Left lobe of liver (tissue), 2 donors: ENCODE results near the gene SIDT1. TPM values are rescaled to one million over a fixed set of nuclear protein-coding genes. Genes with fewer than 3 reads are reported as not detected.
"Not testable (repeated sequence)": the region's sequence is repeated elsewhere in the genome, so short reads cannot be mapped to it uniquely, and the experiment has no call there.

ENCODE experiments used
- ATAC-seq: fragments of 200-7000 bp; cut with Tn5 transposase; one replicate; pipeline ENCODE4 v1.9.1; 2020; ENCODE audit warnings: mild to moderate bottlenecking, moderate library complexity
- DNase-seq: peaks from one replicate; pipeline ENCODE4 v3.0.0-alpha.2; 2020; ENCODE audit warnings: low spot score
- total RNA-seq: library from RNA; stranded (reverse); gene quantifications from one replicate; pipeline ENCODE4 v1.2.1, GENCODE V29; 2021
- donor health status: DM: no; HTN: no; CAD: no; lungs with moderate emphysema.
- donor health status: DM: no; HTN: yes; CAD: no.

Gene SIDT1
- total RNA-seq, 1 donor from 2014 or later: 0.55 TPM

- DNase-seq (no peak), ATAC-seq (no peak)
Measured at GRCh38 chr3:113631573-113631972, 99.2 kb downstream of the SIDT1 start.

GRCh38 chr3:113634782-113635474 lies 102.6 kb downstream of the SIDT1 start:
- ATAC-seq: peak; percentile 81

GRCh38 chr3:113636034-113636433 lies 103.7 kb downstream of the SIDT1 start:
- not testable (repeated sequence) for ATAC-seq, DNase-seq

More at GRCh38 chr3:113634782-113635474, 102.6 kb downstream of the SIDT1 start:
- no peak for DNase-seq

GRCh38 chr3:113637756-113638155 lies 105.4 kb downstream of the SIDT1 start:
- ATAC-seq: no peak
- DNase-seq: no peak

GRCh38 chr3:113638910-113639309 lies 106.6 kb downstream of the SIDT1 start:
- DNase-seq: no peak
- ATAC-seq: no peak

- DNase-seq (no peak), ATAC-seq (no peak)
Measured at GRCh38 chr3:113643583-113643982, 111.2 kb downstream of the SIDT1 start.

GRCh38 chr3:113648524-113648923 lies 116.2 kb downstream of the SIDT1 start:
- ATAC-seq (no peak), DNase-seq (no peak)

GRCh38 chr3:113649174-113649845 lies 117.0 kb downstream of the SIDT1 start:
- DNase-seq: no peak
- no peak for ATAC-seq

GRCh38 chr3:113654310-113654709 lies 122.0 kb downstream of the SIDT1 start:
- ATAC-seq (no peak), DNase-seq (no peak)

- no peak for ATAC-seq
- no peak for DNase-seq
Measured at GRCh38 chr3:113654851-113655250, 122.5 kb downstream of the SIDT1 start.

- DNase-seq: no peak
- ATAC-seq: no peak
Measured at GRCh38 chr3:113658107-113658506, 125.8 kb downstream of the SIDT1 start.

GRCh38 chr3:113659101-113659541 lies 126.8 kb downstream of the SIDT1 start:
- DNase-seq (no peak), ATAC-seq (no peak)

- DNase-seq (no peak), ATAC-seq (no peak)
Measured at GRCh38 chr3:113659996-113660395, 127.6 kb downstream of the SIDT1 start.

GRCh38 chr3:113660458-113660857 lies 128.1 kb downstream of the SIDT1 start:
- ATAC-seq: no peak
- DNase-seq: no peak

- peak; percentile 57 for DNase-seq
- ATAC-seq: peak; percentile 34
Measured at GRCh38 chr3:113660896-113661295, 128.5 kb downstream of the SIDT1 start.

- DNase-seq (no peak), ATAC-seq (peak; percentile 57)
Measured at GRCh38 chr3:113662824-113663223, 130.5 kb downstream of the SIDT1 start.

- DNase-seq (peak; percentile 50), ATAC-seq (peak; percentile 86)
Measured at GRCh38 chr3:113663324-113663750, 131.0 kb downstream of the SIDT1 start.

GRCh38 chr3:113663761-113664160 lies 131.4 kb downstream of the SIDT1 start:
- ATAC-seq (peak; percentile 72), DNase-seq (no peak)

- no peak for DNase-seq
- no peak for ATAC-seq
Measured at GRCh38 chr3:113664523-113665094, 132.3 kb downstream of the SIDT1 start.

- ATAC-seq: no peak
- DNase-seq: no peak
Measured at GRCh38 chr3:113668015-113668414, 135.7 kb downstream of the SIDT1 start.

- peak; percentile 97 for ATAC-seq
- peak; percentile 75 for DNase-seq
Measured at GRCh38 chr3:113673593-113673992, 141.2 kb downstream of the SIDT1 start.

- no peak for DNase-seq
- ATAC-seq: no peak
Measured at GRCh38 chr3:113676261-113676660, 143.9 kb downstream of the SIDT1 start.
